Omental fat pad (tissue), 4 donors: ENCODE results near the gene DENND2C. TPM values are rescaled to one million over a fixed set of nuclear protein-coding genes. Genes with fewer than 3 reads are reported as not detected.

Experiments used
- ATAC-seq: fragments of 150-250 bp; one replicate; pipeline ENCODE4 v1.9.1; 2016; ENCODE audit warnings: mild to moderate bottlenecking, moderate library complexity; ENCODE audit not compliant: low FRiP score
- DNase-seq: peaks from one replicate; pipeline ENCODE4 v3.0.0-alpha.2; 2019; ENCODE audit warnings: low spot score
- total RNA-seq, 4 donors: library from RNA; depleted of rRNA; stranded (reverse); fragments of >200 nt; gene quantifications; one replicate each; pipeline ENCODE4 v1.1.0, GENCODE V29; 2016
- TF ChIP-seq, protein P1 (sequence below), 3 donors: fragments of 450-650 bp; IDR thresholded peaks; one replicate each; pipeline ENCODE4 v1.5.1; 2016 to 2017; ENCODE audit warnings: antibody characterized with exemption in 3 of 3, mild to moderate bottlenecking in 3 of 3, moderate library complexity in 2 of 3

DENND2C gene
- total RNA-seq, 4 donors from 2014 or later, result 1.9 to 6.6 (median 3.1) TPM

DNA sequence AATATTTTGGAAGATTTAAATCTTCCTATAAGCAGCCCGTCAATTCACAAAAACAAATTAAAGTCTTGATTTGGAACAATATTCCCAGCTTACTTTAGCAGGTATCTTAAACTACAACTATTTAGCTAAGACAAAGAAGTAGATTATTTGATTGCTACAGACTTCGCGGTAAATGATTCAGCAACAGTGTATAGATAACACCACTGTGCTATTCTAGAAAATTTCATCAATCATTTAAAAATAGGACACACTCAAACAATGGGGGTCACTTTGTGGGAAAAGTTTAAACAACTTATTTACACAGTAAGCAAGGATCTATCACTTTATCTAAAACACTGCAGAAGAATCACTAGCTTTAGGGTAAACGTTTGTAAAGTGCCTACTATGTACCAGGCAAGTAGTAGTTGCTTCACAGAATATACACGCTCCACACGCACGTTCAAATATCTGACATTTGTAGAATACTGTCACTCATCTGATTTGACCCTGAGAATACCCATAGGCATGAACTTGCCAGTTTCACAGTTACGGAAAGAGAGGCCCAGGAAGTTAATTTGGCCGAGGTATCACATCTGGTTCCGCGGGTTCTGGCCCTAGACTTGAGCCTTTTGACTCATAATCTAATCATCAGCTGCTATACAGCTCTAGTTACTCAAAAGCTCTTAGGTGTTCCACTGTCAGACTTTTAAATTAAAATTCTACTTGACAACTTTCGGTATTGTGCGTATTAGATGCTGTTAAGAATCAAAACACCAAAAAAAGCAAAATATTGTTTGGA lies 876 bp downstream of the DENND2C start:
- DNase-seq, result peak; percentile 24
- TF ChIP-seq, protein P1, sequence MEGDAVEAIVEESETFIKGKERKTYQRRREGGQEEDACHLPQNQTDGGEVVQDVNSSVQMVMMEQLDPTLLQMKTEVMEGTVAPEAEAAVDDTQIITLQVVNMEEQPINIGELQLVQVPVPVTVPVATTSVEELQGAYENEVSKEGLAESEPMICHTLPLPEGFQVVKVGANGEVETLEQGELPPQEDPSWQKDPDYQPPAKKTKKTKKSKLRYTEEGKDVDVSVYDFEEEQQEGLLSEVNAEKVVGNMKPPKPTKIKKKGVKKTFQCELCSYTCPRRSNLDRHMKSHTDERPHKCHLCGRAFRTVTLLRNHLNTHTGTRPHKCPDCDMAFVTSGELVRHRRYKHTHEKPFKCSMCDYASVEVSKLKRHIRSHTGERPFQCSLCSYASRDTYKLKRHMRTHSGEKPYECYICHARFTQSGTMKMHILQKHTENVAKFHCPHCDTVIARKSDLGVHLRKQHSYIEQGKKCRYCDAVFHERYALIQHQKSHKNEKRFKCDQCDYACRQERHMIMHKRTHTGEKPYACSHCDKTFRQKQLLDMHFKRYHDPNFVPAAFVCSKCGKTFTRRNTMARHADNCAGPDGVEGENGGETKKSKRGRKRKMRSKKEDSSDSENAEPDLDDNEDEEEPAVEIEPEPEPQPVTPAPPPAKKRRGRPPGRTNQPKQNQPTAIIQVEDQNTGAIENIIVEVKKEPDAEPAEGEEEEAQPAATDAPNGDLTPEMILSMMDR (IDR thresholded peaks at IDR 0.05), result no peak
- ATAC-seq, result peak; percentile 41

DNA sequence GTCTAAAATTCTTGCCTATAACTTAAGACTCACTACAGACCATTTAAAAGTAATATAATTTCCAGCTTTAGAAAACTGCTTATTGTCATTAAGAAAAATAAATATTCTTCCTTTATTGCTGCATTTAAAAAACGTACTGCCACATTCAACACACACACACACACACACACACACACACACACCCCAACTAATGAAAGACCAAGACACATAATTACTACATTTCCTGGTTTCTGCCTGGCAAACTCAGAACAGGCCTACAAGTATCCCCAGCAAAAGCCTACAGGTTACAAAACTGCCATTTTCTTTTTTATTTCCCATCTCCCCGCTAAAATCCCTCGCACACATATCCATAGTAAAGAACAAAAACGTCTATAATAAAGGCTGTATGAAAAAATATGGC lies 1.5 kb downstream of the DENND2C start:
- DNase-seq (no peak), ATAC-seq (no peak)
- TF ChIP-seq, protein P1 (IDR thresholded peaks at IDR 0.05), result no peak

DNA sequence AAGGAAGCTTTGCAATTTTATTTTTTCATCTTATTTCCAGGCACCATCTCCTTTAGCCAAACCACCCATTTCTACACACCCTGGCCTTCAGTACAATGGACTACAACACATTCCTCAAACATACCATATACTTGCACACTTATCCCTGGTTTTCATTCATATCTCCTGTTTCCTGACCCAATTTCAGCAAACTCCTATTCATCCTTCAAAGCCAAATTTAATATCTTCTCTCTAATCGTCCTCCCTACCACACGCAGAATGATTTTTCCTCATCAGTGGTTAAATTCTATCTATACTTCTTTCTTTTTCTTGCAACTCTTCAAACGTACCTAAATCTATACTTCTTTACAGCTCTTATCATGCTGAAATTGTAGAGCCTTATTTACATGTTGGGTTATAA lies 2.9 kb downstream of the DENND2C start:
- DNase-seq (no peak), ATAC-seq (no peak)
- TF ChIP-seq, protein P1 (IDR thresholded peaks at IDR 0.05), result no peak

DNA sequence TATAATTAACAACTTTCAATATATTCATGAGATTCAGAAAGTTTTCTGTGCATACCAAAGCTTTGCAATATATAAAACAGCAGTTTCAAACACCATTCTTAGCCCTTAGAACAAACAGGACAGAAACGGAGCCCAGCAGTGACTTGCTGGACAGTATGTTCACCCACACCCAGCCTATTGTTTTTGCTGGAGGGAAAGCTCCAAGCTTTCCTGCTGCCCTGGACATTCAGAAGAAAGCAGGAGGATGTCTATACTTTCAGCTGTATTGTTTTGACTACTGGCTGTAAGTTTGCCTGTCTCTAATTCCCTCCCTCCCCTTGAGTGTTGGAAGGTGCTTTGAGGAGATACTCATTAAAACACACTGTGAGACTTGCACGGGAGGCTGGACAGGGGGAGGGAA lies 9.6 kb downstream of the DENND2C start:
- TF ChIP-seq, protein P1 (IDR thresholded peaks at IDR 0.05), result no peak
- DNase-seq, result no peak
- ATAC-seq, result no peak

DNA sequence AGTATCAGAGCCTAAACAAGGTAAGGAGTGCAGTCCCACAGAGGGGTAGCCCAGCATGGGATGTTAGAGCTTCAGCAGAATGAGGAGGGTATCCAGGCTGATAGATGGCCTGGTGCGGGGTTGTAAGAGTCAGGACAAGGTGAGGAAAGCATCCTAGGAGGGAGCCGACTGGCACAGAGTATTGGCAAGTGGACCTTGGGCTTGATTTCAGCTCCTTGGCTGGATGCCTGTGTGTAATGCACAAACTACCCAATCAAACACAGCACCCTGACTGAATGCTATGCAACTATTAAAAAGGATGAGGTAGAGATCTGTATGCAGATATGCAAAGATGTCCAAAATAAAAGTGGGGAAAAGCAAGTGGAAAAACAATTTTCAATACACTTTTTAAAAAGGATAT lies 18.0 kb downstream of the DENND2C start:
- ATAC-seq, result no peak
- no peak for DNase-seq
- TF ChIP-seq, protein P1 (IDR thresholded peaks at IDR 0.05), result no peak

DNA sequence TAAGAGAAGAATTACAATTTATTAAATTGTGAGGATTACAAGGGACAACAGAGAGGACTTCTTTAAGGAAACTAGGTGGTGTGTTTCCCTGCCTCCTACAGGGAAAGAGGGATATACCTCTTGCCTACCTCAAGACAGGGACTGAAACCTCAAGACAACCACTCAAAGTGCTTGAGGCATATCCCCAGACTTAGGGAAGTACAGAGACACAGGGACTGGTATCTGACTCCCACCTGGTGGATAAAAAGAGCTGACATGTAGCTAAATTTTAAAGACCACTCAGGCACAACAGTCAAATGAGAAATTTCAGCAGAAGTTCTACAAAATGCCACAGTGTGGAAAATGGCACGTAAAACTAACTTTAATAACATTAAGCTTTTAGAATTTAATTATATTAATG lies 21.3 kb downstream of the DENND2C start:
- DNase-seq, result no peak

More for the DNA sequence above, 21.3 kb downstream of the DENND2C start:
- no peak for ATAC-seq
- TF ChIP-seq, protein P1 (IDR thresholded peaks at IDR 0.05), result no peak
